Adrenal gland (tissue), 5 donors: Measurements from ENCODE around the gene GATA5.

Experiments used
- POLR2A ChIP-seq, 2 donors: fragments of 450-650 bp; IDR thresholded peaks; one replicate each; pipeline ENCODE4 v1.6.1; 2017; ENCODE audit warnings: antibody characterized with exemption in 2 of 2, mild to moderate bottlenecking in 2 of 2, moderate library complexity in 1 of 2
- TF ChIP-seq, protein P1 (sequence below), 6 experiments: fragments of 450-650 bp in 4 of 6; fragments of 200-600 bp in 2 of 6; sonication (generic) in 1 of 6; IDR thresholded peaks; 1 replicate in 5 of 6; 2 replicates in 1 of 6; pipeline versions ENCODE4 v1.5.1 to v1.8.0; 2016 to 2021; ENCODE audit warnings: antibody characterized with exemption in 6 of 6, mild to moderate bottlenecking in 2 of 6, moderate library complexity in 1 of 6
- donor health status: DM: no; HTN: no; CAD: no.

DNA sequence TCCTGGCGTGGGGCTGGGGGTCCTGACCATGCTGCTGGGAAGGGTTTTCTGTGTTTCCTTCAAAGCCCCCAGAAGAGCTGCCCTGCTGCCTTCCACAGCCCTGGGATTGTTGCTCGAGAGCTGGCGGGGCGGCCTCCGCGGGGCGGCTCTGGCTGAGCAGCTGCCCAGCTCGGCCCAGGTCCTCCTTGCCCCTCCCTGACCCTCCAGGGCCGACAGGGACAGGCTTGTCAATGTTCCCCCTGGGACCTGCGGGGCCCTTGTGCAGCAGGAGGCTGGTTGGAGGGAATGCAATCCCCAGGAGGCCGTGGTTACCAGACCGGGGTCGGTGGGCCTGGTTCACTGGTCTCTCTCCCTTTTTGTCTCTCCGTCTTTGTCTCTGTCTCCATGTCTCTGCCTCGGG lies 19.9 kb downstream of the GATA5 start:
- no peak for TF ChIP-seq POLR2A (IDR thresholded peaks at IDR 0.05)
- TF ChIP-seq, protein P1, sequence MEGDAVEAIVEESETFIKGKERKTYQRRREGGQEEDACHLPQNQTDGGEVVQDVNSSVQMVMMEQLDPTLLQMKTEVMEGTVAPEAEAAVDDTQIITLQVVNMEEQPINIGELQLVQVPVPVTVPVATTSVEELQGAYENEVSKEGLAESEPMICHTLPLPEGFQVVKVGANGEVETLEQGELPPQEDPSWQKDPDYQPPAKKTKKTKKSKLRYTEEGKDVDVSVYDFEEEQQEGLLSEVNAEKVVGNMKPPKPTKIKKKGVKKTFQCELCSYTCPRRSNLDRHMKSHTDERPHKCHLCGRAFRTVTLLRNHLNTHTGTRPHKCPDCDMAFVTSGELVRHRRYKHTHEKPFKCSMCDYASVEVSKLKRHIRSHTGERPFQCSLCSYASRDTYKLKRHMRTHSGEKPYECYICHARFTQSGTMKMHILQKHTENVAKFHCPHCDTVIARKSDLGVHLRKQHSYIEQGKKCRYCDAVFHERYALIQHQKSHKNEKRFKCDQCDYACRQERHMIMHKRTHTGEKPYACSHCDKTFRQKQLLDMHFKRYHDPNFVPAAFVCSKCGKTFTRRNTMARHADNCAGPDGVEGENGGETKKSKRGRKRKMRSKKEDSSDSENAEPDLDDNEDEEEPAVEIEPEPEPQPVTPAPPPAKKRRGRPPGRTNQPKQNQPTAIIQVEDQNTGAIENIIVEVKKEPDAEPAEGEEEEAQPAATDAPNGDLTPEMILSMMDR (IDR thresholded peaks at IDR 0.05), result no peak
